K562 treated with DMSO at 1 percent for 12 hours (cell line): ENCODE results near the gene TEFM. TPM values are rescaled to one million over a fixed set of nuclear protein-coding genes. Genes with fewer than 3 reads are reported as not detected.

Source experiments
- total RNA-seq: library from RNA; unstranded; fragments of 300-600 nt; gene quantifications from 2 replicates; pipeline ENCODE4 v1.2.3, GENCODE V29; 2022; ENCODE audit not compliant: insufficient read depth

Gene TEFM, protein sequence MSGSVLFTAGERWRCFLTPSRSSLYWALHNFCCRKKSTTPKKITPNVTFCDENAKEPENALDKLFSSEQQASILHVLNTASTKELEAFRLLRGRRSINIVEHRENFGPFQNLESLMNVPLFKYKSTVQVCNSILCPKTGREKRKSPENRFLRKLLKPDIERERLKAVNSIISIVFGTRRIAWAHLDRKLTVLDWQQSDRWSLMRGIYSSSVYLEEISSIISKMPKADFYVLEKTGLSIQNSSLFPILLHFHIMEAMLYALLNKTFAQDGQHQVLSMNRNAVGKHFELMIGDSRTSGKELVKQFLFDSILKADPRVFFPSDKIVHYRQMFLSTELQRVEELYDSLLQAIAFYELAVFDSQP
- total RNA-seq: 15.6 and 24.1 TPM in 2 replicates

DNA sequence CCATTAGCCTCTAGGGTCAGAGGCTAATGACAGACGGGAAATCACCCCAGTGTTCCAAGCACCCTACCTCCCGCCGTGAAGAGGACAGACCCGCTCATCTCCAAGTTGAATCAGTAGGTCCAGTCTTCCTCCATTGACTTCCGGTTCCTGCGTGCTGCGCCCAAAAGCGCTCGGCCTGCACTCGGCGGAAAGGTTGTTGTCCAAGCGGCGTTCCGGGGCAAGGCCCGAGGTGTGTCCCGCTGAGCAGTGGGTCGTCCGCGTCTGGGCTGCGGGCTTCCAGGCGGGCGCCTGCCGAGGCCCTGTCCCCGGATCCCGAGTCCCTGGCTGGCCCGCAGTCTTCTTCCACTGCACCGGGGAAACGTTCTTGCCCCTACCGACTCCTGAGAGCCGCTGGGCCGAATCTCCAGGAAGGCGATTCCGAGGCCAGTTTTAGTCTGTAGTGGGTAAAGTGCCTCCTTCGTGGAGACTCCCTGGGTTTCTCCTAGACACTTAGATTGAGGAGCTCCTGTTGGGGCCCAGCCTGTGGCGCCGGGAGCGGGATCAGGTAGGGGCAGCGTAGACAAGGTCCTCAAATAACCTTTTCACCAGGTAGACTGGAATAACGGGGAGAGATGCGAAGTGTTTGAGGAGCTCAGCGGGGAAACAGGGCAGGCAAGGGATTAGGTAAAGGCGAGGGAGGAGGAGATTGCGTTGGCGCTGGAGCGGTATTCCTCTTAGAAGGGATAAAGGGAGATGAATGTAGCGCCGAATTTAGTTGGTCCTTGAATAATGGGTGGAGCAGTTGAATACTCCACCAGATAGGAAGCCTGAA lies at the start of gene TEFM:
TSS of gene TEFM (minus strand) at position 138 of the 811 bp plus-strand sequence. CDS start at position 98, 40 bp downstream.

DNA sequence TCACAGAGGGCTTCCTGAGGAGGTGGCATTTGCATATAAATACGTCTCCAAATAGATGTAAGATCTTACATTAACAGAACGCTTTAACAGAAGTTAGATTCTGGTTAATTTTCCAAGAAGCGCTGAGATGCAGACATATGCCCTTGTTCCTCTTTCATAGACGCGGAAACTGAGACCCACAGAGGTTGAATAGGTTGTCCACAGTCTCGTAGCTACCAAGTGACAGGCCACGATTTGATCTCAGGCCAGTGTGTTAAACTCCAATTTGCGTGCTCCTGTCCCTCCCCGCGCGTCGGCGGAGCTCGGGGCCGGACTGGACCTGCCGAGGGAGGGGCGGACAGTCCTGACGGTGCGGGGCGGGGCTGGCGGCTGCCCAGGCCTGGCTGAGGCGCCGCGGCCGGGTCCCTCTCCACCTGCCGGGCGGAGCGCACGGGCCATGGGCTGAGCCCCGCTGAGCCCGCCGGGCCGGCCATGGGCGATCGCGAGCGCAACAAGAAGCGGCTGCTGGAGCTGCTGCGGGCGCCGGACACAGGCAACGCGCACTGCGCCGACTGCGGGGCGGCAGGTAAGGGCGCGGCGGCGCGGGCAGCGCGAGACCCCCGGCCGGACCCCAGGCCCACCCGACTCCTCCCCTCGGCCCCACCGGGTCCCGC lies 15.6 kb upstream of the TEFM start, which contains the start of gene ADAP2:
TSS of gene ADAP2 (plus strand) at position 402 of the 653 bp plus-strand sequence. CDS start at position 472, 70 bp downstream.

Other genes starting within 250 kb of the TEFM start
- gene CRLF3, start 81.5 kb downstream of the TEFM start, total RNA-seq: 11.0 and 25.2 TPM in 2 replicates
- 2.7 and 14.0 TPM in 2 replicates for gene ATAD5, start 74.3 kb downstream of the TEFM start, total RNA-seq
- gene ADAP2, start 15.7 kb upstream of the TEFM start, total RNA-seq: not detected in 2 replicates
- not detected in 2 replicates for gene RNF135, start 64.8 kb upstream of the TEFM start, total RNA-seq
- 2.0 and 28.6 TPM in 2 replicates for gene NF1, start 188.7 kb upstream of the TEFM start, total RNA-seq